GM12872 (cell line): Measurements from ENCODE around the gene PPOX.

Experiments
- TF ChIP-seq, protein P1 (sequence below): IDR thresholded peaks from 3 replicates; pipeline ENCODE4 v1.5.1; 2011; ENCODE audit warnings: low read depth, mild to moderate bottlenecking, low read length, moderate library complexity; ENCODE audit not compliant: insufficient read depth

Gene PPOX

DNA sequence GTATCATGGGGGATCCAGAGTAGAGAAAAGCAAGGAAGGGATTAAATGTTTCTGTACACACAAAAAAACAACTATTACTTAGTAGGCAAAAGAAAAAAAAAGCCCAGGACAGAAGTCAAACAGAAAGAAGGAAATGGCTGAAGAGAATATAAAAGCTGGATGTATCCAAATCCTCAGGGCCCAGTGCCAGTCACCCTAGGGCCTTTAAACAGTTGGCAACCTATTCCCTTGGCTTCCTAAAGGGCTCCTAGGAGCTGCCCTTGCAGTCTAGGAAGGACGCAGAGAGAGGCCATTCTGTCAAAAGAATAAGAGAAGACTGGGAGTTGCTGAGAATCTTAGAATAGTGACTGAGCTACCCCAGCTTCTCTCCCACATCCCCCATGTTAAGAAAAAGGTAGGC is 6.1 kb downstream of the PPOX start:
- TF ChIP-seq, protein P1, sequence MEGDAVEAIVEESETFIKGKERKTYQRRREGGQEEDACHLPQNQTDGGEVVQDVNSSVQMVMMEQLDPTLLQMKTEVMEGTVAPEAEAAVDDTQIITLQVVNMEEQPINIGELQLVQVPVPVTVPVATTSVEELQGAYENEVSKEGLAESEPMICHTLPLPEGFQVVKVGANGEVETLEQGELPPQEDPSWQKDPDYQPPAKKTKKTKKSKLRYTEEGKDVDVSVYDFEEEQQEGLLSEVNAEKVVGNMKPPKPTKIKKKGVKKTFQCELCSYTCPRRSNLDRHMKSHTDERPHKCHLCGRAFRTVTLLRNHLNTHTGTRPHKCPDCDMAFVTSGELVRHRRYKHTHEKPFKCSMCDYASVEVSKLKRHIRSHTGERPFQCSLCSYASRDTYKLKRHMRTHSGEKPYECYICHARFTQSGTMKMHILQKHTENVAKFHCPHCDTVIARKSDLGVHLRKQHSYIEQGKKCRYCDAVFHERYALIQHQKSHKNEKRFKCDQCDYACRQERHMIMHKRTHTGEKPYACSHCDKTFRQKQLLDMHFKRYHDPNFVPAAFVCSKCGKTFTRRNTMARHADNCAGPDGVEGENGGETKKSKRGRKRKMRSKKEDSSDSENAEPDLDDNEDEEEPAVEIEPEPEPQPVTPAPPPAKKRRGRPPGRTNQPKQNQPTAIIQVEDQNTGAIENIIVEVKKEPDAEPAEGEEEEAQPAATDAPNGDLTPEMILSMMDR: no peak

DNA sequence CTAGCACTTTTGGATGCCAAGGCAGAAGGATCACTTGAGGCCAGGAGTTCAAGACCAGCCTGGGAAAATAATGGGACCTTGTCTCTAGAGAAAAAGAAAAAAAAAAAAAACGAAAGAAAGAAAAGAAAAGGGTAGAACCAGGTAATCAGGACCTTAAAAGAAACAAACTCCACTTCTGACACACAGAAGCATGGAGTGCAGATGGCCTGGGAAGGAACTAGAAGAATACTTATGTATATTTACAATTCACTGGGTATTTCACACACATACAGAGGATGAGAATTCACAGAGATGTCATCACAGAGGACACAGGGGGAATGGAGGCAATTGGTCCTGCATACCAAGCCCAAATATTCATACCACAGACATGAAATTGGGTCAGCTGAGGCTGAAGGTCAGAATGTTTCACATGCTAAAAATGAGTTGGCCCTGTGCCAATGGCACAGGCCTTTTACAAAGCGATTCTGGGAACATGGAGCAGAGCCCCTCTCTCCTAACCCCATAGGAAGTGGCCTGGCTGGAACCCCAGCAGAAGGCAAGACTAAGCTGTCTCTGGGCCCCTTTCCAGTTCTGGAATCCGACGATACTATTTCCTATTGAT is 6.7 kb downstream of the PPOX start:
- TF ChIP-seq, protein P1: no peak

DNA sequence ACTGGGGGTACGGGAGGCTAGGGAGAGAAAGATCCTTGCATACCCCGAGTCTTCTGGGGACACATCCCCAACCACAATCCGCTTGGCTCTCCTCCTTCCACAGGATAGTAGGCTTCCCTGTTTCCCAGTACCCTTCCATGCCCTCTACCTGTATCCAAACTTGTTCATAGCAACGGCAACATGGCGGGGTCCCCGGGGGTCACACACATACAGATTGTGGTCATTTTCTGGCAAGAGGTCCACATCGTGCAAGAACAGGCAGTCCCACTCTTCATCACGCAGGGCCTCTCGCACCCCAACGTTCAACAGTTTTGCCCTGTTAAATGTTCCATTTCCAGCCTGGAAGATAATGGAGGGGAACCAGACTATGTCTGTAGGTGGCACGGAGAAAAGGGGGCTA is 7.5 kb downstream of the PPOX start:
- TF ChIP-seq, protein P1: no peak

DNA sequence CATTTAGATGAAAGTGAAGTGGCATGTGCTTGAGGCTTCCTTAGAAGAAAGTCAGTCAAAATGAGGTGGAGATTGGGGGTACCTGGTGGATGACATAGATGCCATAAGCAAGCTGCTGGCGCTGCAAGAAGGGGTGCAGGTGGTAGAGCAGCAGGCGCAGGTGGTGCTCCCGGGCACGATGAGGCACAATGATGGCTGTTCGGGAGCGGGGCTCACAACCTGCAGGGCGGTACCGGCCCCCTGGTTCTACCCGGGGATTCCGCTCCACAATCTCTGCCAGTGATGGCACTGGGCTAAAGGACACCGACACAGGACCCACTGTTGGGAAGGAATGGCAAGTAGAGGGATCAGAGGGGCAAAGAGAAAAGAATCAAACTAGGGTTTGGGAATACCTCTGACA is 8.7 kb downstream of the PPOX start:
- TF ChIP-seq, protein P1: no peak

DNA sequence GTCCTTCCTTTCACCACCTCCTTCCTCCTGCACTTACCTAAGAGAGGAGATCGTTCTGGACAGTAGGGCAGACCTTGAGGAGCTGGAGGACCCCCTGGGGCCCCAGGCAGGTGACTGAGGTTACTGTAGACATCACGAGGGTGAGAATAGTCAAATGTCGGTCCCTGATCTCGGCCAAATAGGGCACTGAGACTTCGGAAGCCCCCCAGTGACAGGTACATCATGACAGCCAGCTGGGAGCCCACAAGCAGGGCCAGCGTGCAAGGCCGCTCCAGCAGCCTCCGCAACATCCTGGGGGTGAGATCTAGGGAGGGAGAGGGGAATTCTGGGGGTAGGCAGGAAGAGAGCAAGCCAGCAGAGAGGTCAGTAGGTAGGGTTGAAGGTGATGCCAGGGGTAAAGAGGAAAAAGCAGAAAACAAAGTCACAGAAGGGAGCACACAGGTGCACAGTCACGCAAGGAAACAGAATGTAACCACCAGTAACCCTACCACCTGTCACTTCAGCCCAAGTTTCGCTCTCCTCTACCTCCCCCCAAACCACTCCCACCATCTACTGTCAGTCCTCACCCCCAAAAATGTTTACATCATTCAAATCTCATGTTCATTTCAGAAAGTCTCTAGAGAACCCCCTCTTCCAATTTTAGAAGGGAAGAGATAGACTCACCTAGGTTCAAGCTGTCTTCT is 9.7 kb downstream of the PPOX start:
- TF ChIP-seq, protein P1: no peak

DNA sequence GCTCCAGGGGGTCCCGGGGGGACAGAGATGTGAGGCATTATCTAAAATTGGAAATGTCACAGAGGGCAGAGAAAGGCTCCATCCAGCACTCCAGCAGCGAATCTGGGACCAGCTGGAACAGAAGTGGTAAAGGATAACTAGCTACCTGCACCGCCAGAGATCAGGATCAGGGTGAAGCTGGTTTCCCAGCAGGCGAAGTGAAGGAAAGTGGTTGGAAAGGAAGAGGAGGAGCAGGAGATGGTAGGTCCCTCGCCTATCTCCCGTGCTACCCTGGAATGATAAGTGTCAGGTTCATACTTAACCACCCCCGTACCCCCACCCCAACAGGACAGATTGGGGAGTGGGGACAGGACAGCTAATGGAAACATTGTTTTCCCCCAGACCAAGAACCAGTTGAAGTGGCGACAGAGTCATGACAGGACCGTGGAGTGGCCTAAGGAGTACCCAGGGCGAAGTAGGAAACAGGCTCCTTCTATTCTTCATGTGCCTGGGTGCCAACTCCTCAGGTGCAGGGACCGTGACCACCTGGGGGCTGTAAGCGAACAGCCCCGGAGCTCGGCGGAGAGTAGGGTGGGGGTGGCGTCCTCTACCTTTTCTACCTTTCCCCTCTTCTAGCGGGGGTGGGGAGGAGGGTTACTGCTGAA is 10.4 kb downstream of the PPOX start:
- TF ChIP-seq, protein P1: no peak

DNA sequence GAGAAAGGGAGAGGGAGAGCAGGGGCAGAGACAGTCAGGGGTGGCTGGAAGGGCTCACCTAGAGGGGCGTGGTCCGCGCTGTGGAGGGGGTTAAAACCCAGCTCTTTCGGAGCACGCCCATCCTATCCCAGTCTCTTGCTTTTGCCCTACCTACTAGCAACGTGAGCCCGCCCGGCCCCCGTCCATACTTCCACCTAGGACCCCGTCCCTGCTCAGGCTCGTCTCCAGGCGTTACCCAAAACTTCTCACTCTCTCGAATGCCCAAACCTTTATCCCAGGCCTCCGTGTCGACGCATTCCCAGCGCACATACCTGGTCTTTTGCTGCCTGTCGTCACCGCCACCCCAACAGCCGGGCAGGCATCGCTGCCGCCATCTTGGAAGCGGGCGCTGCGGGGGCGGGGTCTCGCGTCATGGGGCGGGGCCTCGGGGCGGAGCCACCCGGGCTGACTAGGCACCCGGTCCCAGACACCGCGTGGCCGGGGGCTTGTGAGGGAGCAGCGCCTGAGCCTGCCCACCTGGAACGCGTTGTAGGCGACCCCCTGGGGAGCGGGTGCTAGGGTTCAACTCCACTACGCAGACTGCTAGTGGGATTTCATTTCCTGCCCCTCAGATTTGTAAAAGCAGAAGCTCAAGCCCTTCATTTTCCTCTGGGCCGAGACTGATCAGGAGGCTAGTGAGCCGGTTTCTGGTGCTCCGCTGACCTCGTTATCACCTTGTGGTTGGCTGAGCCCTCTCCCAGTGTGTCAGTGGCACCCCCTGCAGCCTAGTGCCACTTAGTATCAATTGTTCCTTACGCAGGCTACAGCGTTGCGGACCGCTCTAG is 11.1 kb downstream of the PPOX start, which contains the start of gene B4GALT3:
Gene B4GALT3 (minus strand): TSS at position 396 of the 824 bp plus-strand sequence. CDS start 1,447 bp downstream, outside the sequence.
- TF ChIP-seq, protein P1: no peak
